Measurements from ENCODE around the gene RAB33B.

DNA sequence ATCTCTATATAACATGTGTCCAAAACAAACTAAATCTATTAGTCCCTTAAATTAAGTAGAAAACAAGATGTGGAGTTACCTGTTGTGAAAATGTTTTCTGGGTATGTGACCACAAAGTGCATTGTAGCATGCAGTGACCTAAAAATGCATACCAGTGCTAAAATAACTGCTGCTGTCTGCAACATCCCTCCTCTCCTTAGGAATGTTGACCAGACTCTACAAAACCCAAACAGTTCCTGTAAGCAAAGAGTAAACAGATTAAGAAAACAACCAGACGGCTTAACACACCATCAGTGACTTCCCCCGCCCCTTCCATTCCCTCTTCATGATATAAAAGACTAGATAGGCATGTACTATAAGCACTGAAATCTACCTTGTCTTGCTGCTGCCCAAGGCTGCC, 15.8 kb upstream of the RAB33B start:
- TF ChIP-seq, protein P1, sequence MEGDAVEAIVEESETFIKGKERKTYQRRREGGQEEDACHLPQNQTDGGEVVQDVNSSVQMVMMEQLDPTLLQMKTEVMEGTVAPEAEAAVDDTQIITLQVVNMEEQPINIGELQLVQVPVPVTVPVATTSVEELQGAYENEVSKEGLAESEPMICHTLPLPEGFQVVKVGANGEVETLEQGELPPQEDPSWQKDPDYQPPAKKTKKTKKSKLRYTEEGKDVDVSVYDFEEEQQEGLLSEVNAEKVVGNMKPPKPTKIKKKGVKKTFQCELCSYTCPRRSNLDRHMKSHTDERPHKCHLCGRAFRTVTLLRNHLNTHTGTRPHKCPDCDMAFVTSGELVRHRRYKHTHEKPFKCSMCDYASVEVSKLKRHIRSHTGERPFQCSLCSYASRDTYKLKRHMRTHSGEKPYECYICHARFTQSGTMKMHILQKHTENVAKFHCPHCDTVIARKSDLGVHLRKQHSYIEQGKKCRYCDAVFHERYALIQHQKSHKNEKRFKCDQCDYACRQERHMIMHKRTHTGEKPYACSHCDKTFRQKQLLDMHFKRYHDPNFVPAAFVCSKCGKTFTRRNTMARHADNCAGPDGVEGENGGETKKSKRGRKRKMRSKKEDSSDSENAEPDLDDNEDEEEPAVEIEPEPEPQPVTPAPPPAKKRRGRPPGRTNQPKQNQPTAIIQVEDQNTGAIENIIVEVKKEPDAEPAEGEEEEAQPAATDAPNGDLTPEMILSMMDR (IDR thresholded peaks at IDR 0.05) = no peak
- TF ChIP-seq POLR2A (IDR thresholded peaks at IDR 0.05) = no peak
